ENCODE measurements around the gene ZBTB16. TPM values are rescaled to one million over a fixed set of nuclear protein-coding genes. Genes with fewer than 3 reads are reported as not detected.
A peak's percentile ranks its signal among the peaks of the same experiment; 100 is the strongest.

Gene ZBTB16
- total RNA-seq, 5 donors from 2014 or later (not counting 1 experiment from before 2014, with no cell fraction given): 8.3 to 20.5 (median 12.4) TPM

- Histone ChIP-seq H3K27ac (ENCODE audit: low read length) (no peak overlapping the region), H3K36me3 (ENCODE audit: control insufficient read depth in 2 of 2, extremely low read depth in 1 of 2, insufficient read depth in 1 of 2, low read length in 1 of 2) (no peaks in the 10 kb centered on the region), H3K4me3 (ENCODE audit: control insufficient read depth in 1 of 2, extremely low read depth in 1 of 2, low read length in 1 of 2) (no peak overlapping the region), H3K9me3 (no peaks in the 10 kb centered on the region), H3K27me3 (replicated peaks in 1 of 2; ENCODE audit: control insufficient read depth in 2 of 2, extremely low read depth in 1 of 2, insufficient read depth in 2 of 2, low read length in 1 of 2) (no peaks in the 10 kb centered on the region), H3K4me1 (ENCODE audit: control insufficient read depth in 1 of 2, extremely low read depth in 1 of 2, insufficient read depth in 2 of 2, low read length in 2 of 2) (peaks cover 0 to 4% of the 10 kb centered on the region in 2 experiments)
- H3K9me3 Mint-ChIP-seq: no peaks in the 10 kb centered on the region
- 42% methylated on average over 2 of the region's 10 CpGs for WGBS (ENCODE audit: insufficient coverage)
- POLR2A ChIA-PET: no interaction called here
- peaks cover 5% of the 10 kb centered on the region for H3K36me3 Mint-ChIP-seq
- peaks cover 0 to 3% of the 10 kb centered on the region in 2 donors for H3K27me3 Mint-ChIP-seq
- H3K4me1 Mint-ChIP-seq: peaks cover 45 to 51% (median 49%) of the 10 kb centered on the region in 3 donors
- no peak overlapping the region for H3K27ac Mint-ChIP-seq
- CTCF ChIA-PET: interaction anchor here in 1 of 2 donors (1.0 kb wide), 1 partner anchor 125 kb away, joined by 3 read pairs; no protein-coding TSS in a partner anchor
- peak overlapping the region in 1 of 3 donors; percentile 42 for H3K4me3 Mint-ChIP-seq
- ATAC-seq (replicated peaks in 1 of 4) (no peak), DNase-seq (no peak)
Observed at GRCh38 chr11:114136686-114137640, 77.5 kb downstream of the ZBTB16 start.

DNA sequence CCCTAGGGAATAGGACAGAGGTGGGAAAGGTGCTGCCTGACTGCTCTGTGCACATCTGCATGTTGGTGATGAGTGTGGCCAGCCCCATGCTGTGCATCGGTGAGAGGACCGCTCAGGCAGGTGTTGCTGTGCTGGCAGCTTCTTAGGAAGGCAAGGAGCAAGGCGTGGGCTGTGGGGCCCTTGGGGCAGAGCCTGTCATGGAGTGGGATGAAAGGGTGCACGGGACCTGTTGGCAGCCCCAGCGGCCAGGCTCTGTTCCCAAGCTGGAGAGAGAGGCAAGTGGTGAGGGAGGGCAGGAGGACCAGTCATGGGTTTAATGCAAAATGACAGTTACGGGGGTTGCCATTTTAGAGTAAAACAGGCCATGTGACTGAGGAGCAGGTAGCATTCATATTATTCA lies 78.3 kb downstream of the ZBTB16 start:
- Mint-ChIP-seq H3K9me3 (no peaks in the 10 kb centered on the region), H3K4me3 (peak overlapping the region in 1 of 3 donors; percentile 42), H3K36me3 (peaks cover 5% of the 10 kb centered on the region), H3K4me1 (peaks cover 45 to 50% (median 46%) of the 10 kb centered on the region in 3 donors), H3K27ac (peak overlapping the region in 1 of 2 donors; percentile 36), H3K27me3 (peaks cover 0 to 3% of the 10 kb centered on the region in 2 donors)
- Histone ChIP-seq H3K9me3 (no peaks in the 10 kb centered on the region), H3K4me3 (ENCODE audit: control insufficient read depth in 1 of 2, extremely low read depth in 1 of 2, low read length in 1 of 2) (no peak overlapping the region), H3K36me3 (ENCODE audit: control insufficient read depth in 2 of 2, extremely low read depth in 1 of 2, insufficient read depth in 1 of 2, low read length in 1 of 2) (no peaks in the 10 kb centered on the region), H3K4me1 (ENCODE audit: control insufficient read depth in 1 of 2, extremely low read depth in 1 of 2, insufficient read depth in 2 of 2, low read length in 2 of 2) (peaks cover 0 to 4% of the 10 kb centered on the region in 2 experiments), H3K27me3 (replicated peaks in 1 of 2; ENCODE audit: control insufficient read depth in 2 of 2, extremely low read depth in 1 of 2, insufficient read depth in 2 of 2, low read length in 1 of 2) (no peaks in the 10 kb centered on the region), H3K27ac (ENCODE audit: low read length) (no peak overlapping the region)
- POLR2A ChIA-PET: no interaction called here
- CTCF ChIA-PET: interaction anchor here in 1 of 2 donors (0.5 kb wide), 1 partner anchor 242 kb away, joined by 3 read pairs; no protein-coding TSS in a partner anchor
- ATAC-seq (replicated peaks in 1 of 4): no peak
- DNase-seq: no peak
- 77% methylated on average over 5 of the region's 6 CpGs for WGBS (ENCODE audit: insufficient coverage)

DNA sequence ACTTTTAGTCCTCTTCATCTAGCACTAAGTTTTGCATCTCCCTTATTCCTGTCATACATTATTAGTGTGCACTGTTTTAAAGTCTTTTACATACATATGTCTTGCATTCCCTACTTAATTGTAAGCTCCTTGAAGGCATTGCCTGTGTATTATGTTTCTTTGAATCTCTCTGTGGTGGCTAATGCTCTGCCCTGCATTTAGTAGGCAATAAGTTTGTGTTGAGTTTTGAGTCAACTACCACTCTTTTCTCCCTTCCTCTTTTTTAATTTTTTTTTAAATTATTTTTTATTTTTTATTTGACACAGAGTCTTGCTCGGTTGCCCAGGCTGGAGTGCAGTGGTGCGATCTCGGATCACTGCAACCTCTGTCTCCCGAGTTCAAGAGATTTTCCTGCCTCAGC lies 78.9 kb downstream of the ZBTB16 start:
- peaks cover 0 to 4% of the 10 kb centered on the region in 2 experiments for H3K4me1 ChIP-seq (ENCODE audit: control insufficient read depth in 1 of 2, extremely low read depth in 1 of 2, insufficient read depth in 2 of 2, low read length in 2 of 2)
- DNase-seq: no peak
- WGBS (ENCODE audit: insufficient coverage): no CpG with 5 or more reads among the region's 4 CpGs
- Mint-ChIP-seq H3K4me3 (no peak overlapping the region), H3K27ac (no peak overlapping the region), H3K9me3 (no peaks in the 10 kb centered on the region), H3K27me3 (peaks cover 0 to 3% of the 10 kb centered on the region in 2 donors), H3K4me1 (peaks cover 46 to 50% (median 47%) of the 10 kb centered on the region in 3 donors), H3K36me3 (peaks cover 5% of the 10 kb centered on the region)
- no peak overlapping the region for H3K27ac ChIP-seq (ENCODE audit: low read length)
- no peaks in the 10 kb centered on the region for H3K36me3 ChIP-seq (ENCODE audit: control insufficient read depth in 2 of 2, extremely low read depth in 1 of 2, insufficient read depth in 1 of 2, low read length in 1 of 2)
- ChIA-PET POLR2A (no interaction called here), CTCF (interaction anchor here in 1 of 2 donors (0.5 kb wide), 1 partner anchor 243 kb away, joined by 3 read pairs; no protein-coding TSS in a partner anchor)
- ATAC-seq (replicated peaks in 1 of 4): no peak
- no peak overlapping the region for H3K4me3 ChIP-seq (ENCODE audit: control insufficient read depth in 1 of 2, extremely low read depth in 1 of 2, low read length in 1 of 2)
- no peaks in the 10 kb centered on the region for H3K9me3 ChIP-seq
- H3K27me3 ChIP-seq (replicated peaks in 1 of 2; ENCODE audit: control insufficient read depth in 2 of 2, extremely low read depth in 1 of 2, insufficient read depth in 2 of 2, low read length in 1 of 2): no peaks in the 10 kb centered on the region

GRCh38 chr11:114140826-114141225 lies 81.3 kb downstream of the ZBTB16 start:
- ATAC-seq (replicated peaks in 1 of 4) (no peak), DNase-seq (no peak)
- H3K27me3 ChIP-seq (replicated peaks in 1 of 2; ENCODE audit: control insufficient read depth in 2 of 2, extremely low read depth in 1 of 2, insufficient read depth in 2 of 2, low read length in 1 of 2): no peaks in the 10 kb centered on the region
- H3K27ac ChIP-seq (ENCODE audit: low read length): no peak overlapping the region
- H3K36me3 ChIP-seq (ENCODE audit: control insufficient read depth in 2 of 2, extremely low read depth in 1 of 2, insufficient read depth in 1 of 2, low read length in 1 of 2): no peaks in the 10 kb centered on the region
- H3K4me3 ChIP-seq (ENCODE audit: control insufficient read depth in 1 of 2, extremely low read depth in 1 of 2, low read length in 1 of 2): no peak overlapping the region
- H3K4me1 ChIP-seq (ENCODE audit: control insufficient read depth in 1 of 2, extremely low read depth in 1 of 2, insufficient read depth in 2 of 2, low read length in 2 of 2): peaks cover 0 to 4% of the 10 kb centered on the region in 2 experiments
- H3K27me3 Mint-ChIP-seq: peaks cover 0 to 3% of the 10 kb centered on the region in 2 donors
- H3K36me3 Mint-ChIP-seq: peaks cover 5% of the 10 kb centered on the region
- ChIA-PET CTCF (interaction anchor here in 1 of 2 donors (0.6 kb wide), 2 partner anchors 17 to 73 kb away, joined by 3 read pairs; no protein-coding TSS in a partner anchor), POLR2A (no interaction called here)
- 81% methylated on average over 13 of the region's 13 CpGs for WGBS (ENCODE audit: insufficient coverage)
- H3K9me3 ChIP-seq: no peaks in the 10 kb centered on the region
- no peaks in the 10 kb centered on the region for H3K9me3 Mint-ChIP-seq
- no peak overlapping the region for H3K4me3 Mint-ChIP-seq
- H3K27ac Mint-ChIP-seq: no peak overlapping the region
- H3K4me1 Mint-ChIP-seq: peaks cover 33 to 49% (median 44%) of the 10 kb centered on the region in 3 donors

DNA sequence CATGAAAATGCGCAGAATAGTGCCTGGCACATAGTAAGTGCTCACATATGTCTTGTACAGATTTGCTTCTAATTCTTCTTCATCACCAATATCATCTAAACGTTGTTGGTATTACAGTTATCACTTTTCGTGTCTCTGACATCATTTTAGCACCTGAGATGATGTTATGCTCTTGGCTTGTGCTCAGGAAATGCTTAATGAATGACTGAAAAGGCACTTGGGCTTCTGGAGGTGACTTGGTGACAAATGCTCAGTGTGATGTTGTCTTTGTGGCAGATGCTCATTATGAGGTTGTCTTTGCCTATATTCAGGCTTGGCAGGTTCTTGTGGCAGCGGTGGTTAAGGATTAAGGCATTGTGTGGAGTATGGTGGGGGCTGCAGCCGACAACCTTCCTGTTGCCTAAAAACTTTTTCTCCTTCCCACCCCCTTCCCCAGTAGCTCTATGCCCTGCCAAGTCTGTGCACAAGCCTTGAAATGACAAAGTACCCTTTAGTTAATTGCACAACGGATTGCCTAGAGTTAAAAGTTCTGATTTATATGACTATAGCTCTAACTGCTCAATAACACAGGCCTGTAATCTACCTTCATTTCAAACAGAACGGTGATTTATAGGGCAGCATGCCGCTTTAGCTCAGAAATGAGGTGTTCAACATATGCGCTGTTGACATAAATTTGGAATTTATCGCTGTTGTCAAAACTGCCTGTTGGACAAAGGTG lies 82.5 kb downstream of the ZBTB16 start:
- no peak for ATAC-seq (replicated peaks in 1 of 4)
- Histone ChIP-seq H3K27me3 (replicated peaks in 1 of 2; ENCODE audit: control insufficient read depth in 2 of 2, extremely low read depth in 1 of 2, insufficient read depth in 2 of 2, low read length in 1 of 2) (no peaks in the 10 kb centered on the region), H3K36me3 (ENCODE audit: control insufficient read depth in 2 of 2, extremely low read depth in 1 of 2, insufficient read depth in 1 of 2, low read length in 1 of 2) (no peaks in the 10 kb centered on the region), H3K4me3 (ENCODE audit: control insufficient read depth in 1 of 2, extremely low read depth in 1 of 2, low read length in 1 of 2) (no peak overlapping the region), H3K27ac (ENCODE audit: low read length) (no peak overlapping the region), H3K9me3 (no peaks in the 10 kb centered on the region), H3K4me1 (ENCODE audit: control insufficient read depth in 1 of 2, extremely low read depth in 1 of 2, insufficient read depth in 2 of 2, low read length in 2 of 2) (peaks cover 0 to 2% of the 10 kb centered on the region in 2 experiments)
- no peak overlapping the region for H3K4me3 Mint-ChIP-seq
- peaks cover 0 to 3% of the 10 kb centered on the region in 2 donors for H3K27me3 Mint-ChIP-seq
- no peak overlapping the region for H3K27ac Mint-ChIP-seq
- CTCF ChIA-PET: no interaction called here
- no peak for DNase-seq
- no CpG with 5 or more reads among the region's 10 CpGs for WGBS (ENCODE audit: insufficient coverage)
- no peaks in the 10 kb centered on the region for H3K9me3 Mint-ChIP-seq
- peaks cover 30 to 41% (median 36%) of the 10 kb centered on the region in 3 donors for H3K4me1 Mint-ChIP-seq
- peaks cover 5% of the 10 kb centered on the region for H3K36me3 Mint-ChIP-seq
- POLR2A ChIA-PET: no interaction called here

DNA sequence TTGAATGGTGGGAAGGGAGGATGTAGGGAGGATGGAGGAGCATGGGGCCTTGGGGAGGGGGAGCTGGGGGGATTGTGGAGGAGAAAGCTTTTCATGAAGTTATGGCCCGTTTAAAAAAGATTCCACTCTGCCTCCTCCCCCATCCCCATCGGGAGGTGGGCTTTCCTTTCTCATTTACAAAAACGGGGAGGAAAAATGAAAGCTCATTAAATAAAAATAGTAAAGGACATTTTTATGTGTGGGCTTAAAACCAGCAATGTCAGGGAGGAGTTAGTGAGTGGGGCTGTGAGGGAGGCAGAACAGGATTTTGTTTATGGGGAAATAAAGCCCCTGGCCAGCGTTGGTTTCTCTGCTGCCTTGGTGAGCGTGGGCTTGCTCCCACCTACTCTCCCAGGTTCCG lies 83.2 kb downstream of the ZBTB16 start:
- H3K27ac Mint-ChIP-seq: no peak overlapping the region
- Histone ChIP-seq H3K4me3 (ENCODE audit: control insufficient read depth in 1 of 2, extremely low read depth in 1 of 2, low read length in 1 of 2) (no peak overlapping the region), H3K9me3 (no peaks in the 10 kb centered on the region), H3K27me3 (replicated peaks in 1 of 2; ENCODE audit: control insufficient read depth in 2 of 2, extremely low read depth in 1 of 2, insufficient read depth in 2 of 2, low read length in 1 of 2) (no peaks in the 10 kb centered on the region), H3K4me1 (ENCODE audit: control insufficient read depth in 1 of 2, extremely low read depth in 1 of 2, insufficient read depth in 2 of 2, low read length in 2 of 2) (no peaks in the 10 kb centered on the region), H3K36me3 (ENCODE audit: control insufficient read depth in 2 of 2, extremely low read depth in 1 of 2, insufficient read depth in 1 of 2, low read length in 1 of 2) (no peaks in the 10 kb centered on the region), H3K27ac (ENCODE audit: low read length) (no peak overlapping the region)
- peaks cover 25 to 39% (median 33%) of the 10 kb centered on the region in 3 donors for H3K4me1 Mint-ChIP-seq
- no peak overlapping the region for H3K4me3 Mint-ChIP-seq
- no peak for DNase-seq
- CTCF ChIA-PET: no interaction called here
- no peak for ATAC-seq (replicated peaks in 1 of 4)
- no peaks in the 10 kb centered on the region for H3K9me3 Mint-ChIP-seq
- peaks cover 5% of the 10 kb centered on the region for H3K36me3 Mint-ChIP-seq
- 90% methylated on average over 2 of the region's 6 CpGs for WGBS (ENCODE audit: insufficient coverage)
- POLR2A ChIA-PET: no interaction called here
- H3K27me3 Mint-ChIP-seq: peaks cover 0 to 3% of the 10 kb centered on the region in 2 donors
